MV-4-11 (cell line): Measurements from ENCODE around the gene SLC32A1.

Experiments
- DNase-seq: peaks from one replicate; lab custom pipeline; 2025; lab: John Stamatoyannopoulos, UW

The SLC32A1 gene, protein sequence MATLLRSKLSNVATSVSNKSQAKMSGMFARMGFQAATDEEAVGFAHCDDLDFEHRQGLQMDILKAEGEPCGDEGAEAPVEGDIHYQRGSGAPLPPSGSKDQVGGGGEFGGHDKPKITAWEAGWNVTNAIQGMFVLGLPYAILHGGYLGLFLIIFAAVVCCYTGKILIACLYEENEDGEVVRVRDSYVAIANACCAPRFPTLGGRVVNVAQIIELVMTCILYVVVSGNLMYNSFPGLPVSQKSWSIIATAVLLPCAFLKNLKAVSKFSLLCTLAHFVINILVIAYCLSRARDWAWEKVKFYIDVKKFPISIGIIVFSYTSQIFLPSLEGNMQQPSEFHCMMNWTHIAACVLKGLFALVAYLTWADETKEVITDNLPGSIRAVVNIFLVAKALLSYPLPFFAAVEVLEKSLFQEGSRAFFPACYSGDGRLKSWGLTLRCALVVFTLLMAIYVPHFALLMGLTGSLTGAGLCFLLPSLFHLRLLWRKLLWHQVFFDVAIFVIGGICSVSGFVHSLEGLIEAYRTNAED

DNA sequence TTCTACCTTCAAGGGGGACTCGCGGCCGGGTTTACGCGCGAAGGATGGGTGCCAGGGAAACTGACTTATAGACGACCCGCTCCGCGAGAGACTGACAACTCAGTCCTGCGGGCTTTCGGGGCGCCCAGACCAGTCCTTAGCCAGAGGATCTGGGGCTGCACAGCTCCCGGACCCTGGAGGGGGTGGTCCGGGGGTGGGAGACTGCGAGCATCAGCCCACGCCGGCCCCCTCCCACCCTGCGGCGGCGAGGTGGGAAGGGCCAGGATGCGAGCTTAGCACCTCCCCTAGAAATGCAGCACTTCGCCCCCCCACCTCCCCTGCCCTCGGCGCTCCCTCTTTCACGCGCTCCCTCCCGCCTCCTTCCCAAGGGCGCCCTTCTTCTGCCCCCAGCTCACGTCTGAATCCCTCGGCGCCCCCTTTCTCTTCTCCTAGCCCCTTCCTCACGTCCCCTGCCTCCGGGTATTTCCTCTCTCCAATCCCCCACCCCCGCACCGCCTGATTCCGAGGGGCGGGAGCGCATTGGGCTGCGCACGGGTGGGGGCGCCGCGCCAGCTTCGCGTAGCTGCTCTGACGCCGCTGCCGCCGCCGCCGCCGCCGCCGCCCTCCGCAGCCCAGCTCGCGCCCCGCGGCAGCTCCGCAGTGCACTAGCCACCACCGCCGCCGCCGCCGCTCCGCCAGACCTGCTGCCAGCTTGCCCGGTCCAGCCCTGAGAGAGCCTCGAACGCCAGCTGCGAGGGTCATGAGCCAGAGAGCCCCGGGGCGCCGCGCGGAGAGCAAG, at the start of gene SLC32A1:
TSS of gene SLC32A1 (plus strand) at position 639 of the 778 bp plus-strand sequence. CDS start 239 bp downstream, outside the sequence.
- no peak for DNase-seq

DNA sequence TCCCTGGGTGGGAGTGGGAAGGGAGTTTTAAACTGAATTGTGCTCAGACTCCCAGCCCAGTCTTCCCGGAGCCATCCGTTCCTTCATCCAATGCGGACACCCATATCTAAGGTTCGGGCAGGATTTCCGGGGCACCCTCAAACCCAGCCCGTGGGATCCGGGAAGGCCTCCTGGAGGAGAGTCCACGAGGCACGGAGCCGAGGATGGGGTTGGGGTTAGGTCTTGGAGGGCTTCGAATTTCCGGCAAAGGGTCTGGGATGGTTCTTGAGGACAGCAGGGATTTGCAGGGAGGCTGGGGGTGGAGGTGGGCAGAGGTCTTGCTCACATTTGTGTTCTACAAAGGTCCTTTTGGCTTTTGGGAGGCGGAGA, 49.5 kb upstream of the SLC32A1 start:
- no peak for DNase-seq

DNA sequence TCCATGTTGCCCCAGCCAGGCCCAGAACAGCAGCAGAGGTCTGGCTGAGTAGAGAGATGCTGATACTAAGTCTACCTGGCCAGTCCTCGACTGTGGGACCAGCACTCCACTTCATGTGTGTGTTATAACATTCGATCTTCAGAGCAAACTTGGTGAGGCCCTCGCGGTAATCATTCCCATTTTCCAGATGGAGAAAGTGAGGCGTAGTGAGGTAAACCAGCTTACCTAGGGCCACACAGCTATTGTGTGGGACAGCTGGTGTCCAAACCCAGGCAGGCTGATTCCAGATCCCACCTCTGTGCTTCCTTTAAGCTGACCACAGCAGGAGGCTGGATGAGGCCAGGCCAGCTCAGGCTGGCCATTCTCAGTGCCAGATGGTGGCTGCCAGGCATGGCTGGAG, 47.7 kb upstream of the SLC32A1 start:
- DNase-seq = no peak

DNA sequence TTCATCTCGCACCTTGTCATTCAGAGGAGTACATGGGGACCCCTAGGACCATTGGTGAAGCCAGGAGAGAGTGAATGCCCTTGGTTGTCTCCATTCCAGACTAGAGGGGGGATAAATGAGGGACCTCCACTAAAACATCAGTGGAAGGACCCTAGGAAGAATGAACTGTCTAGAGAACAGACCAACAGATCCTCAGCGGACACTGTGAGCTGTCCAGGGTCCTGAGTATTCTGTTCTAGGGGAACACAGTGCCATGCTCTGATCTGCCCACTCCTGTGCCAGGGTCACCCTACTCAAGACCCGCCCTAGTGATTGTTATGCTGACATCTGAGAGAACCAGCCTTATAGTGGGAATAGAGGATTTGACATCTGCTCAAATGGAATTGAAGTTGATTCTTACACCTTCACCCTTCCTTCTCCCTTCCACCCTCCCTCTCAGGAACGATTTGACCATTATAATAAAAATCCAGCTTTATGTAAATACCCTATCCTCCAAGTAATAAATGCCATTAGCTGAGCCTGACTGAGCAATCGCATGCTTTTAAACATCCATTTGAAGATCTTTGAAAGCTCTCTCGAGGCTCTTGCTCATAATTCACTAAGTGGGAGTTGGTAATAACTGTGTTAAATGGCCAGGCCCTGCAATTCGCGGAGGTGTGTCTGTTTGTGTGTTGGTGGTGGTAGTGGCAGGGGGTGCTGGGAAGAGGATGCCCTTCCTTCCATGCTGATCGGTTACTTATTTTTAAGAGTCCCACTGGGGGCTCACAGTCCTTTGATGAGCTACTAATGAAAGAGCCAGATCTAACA, 43.6 kb upstream of the SLC32A1 start:
- DNase-seq = peak; percentile 38

GRCh38 chr20:38685271-38685670, 39.0 kb upstream of the SLC32A1 start:
- no peak for DNase-seq

GRCh38 chr20:38685853-38686473, 38.3 kb upstream of the SLC32A1 start:
- DNase-seq = peak; percentile 27

DNA sequence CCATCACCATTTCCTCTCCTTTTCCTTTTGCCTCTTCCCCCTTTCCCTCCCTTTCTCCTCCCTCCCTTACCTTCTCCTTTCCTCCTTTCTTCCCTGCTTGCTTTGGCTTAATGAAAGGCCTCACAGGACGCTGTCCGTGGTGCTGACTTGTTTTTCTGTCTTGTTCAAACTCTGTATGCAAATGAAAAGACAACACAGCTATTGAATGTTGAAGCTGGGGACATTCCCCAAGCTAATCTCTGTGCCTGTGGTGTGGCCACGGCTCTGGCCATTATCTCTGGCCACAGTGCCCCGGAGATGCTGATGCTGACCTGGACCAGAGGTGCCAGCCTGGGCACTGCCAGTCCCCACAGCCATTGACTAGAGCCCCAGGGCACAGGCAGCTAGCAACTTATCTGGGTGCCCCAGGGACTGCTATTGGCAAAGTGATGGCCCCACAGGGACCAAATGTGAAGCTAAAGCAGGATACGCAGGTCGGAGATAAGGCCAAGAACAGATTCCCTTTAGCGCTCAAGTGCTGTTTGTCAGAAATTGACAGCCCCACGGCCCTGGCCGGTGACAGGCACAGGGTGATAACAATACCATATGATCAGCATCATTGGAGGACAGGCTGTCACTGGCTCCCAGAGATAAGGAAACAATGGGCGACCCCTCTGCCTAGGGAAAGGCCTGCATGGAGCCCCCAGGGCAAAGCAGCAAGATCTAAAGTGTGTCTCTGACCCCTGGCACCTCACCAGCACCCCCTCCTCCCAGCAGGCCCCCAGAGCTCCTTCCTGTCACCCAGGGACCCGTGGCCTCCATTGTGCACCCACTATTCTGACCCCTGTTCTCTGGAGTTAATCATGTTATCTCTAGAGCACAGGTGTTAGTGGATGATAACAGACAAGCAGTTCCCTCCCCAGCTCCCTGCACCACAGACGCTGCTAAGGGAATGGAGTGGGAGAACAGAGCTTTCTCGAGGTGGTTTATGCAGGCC, 31.6 kb upstream of the SLC32A1 start:
- peak; percentile 46 for DNase-seq

- DNase-seq = no peak
These were observed 27.0 kb upstream of the SLC32A1 start for GRCh38 chr20:38697306-38697705.

DNA sequence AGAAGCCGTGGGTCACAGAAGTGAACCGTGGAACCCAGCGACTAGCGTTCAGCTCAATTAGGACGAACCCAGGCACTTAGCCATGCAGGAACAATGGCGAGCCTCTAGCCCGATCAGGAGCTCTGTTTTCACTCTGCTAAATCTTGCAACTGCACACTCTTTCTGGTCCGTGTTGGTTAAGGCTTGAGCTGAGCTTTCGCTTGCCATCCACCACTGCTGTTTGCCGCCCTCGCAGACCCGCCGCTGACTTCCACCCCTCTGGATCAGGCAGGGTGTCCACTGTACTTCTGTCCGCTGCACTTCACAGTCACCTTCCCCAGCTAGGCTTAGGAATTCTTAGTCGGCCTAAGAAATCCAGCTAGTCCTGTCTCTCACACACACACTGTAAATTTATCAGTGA, 25.7 kb upstream of the SLC32A1 start:
- DNase-seq = no peak

- no peak for DNase-seq
These were observed 24.1 kb upstream of the SLC32A1 start for GRCh38 chr20:38700141-38700540.

DNA sequence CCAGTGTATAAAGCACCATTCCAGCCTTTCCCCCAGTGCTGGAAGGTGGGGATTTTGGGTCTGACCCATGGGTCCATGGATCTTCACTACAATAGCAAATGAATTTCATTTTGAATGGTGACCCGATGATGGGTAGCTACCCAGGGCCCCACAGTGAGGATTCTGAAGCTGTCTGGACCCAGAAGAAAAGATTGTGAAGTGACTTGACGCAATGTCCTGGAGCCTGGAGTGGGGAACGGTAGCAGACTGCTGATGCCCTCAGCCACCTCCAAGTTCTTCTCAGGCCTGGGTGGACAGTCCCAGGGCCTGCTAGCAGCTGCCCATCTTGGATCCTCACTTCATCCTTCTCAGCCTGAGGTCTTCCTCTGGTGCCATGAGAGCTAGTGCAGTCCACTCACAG, 23.4 kb upstream of the SLC32A1 start:
- no peak for DNase-seq

DNA sequence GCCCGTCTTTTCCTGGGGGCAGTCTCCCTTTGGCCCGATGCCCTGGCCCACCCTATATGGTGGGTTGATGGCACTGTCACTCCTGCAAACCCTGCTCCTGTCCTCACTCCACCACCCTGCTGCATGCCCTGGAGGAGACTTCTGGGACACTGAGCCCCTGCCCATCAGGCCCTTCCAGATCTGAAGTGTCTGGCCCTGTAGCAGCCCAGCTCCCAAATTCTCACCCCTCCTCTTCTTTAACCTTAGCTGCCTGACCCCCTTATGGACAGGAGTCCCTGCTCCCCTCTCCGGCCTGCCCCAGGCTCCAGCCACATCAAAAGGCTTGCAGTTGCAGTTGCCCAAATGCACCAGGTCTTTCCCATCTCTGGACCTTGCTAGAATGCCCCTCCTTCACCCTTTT, 20.8 kb upstream of the SLC32A1 start:
- no peak for DNase-seq

- DNase-seq = no peak
These were observed 20.1 kb upstream of the SLC32A1 start for GRCh38 chr20:38704136-38704535.

DNA sequence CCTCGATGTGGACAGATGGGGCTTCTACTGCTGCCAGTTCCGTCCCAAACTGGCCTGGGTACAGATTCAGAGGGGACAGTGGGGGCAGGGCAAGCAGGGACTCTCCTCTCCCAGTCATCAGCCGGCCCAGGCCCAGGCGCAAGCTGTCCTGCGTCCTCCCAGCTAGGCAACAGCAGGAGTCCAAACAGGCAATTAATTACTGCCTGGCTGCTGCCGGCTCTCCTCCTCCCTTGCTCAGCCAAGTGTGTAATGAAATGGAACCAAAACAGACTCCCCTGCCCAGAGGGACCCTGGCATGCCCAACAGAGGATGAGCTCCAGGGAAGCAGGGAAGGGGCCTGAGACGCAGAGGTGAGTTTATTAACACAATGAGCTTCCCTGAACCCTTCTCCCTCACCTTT, 17.8 kb upstream of the SLC32A1 start:
- no peak for DNase-seq

DNA sequence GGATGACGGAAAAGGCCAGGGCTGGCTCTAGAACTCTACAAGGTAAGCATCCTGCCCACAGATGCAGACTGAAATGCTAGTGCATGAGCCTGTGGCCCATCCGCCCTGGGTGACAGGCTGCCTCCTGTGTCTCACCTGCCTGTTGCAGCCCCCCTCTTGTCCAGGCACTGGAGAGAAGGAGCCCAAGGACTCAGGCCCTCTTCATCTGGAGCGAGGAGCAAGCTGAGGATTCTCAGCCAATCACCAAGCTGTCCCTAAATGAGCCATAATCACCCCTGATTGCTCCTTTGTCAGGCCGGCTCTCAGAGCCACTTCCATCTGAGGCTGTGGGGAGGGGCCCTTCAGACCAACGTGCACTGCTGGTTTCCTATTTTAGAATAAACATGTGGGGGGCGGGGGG, 10.0 kb upstream of the SLC32A1 start:
- no peak for DNase-seq

DNA sequence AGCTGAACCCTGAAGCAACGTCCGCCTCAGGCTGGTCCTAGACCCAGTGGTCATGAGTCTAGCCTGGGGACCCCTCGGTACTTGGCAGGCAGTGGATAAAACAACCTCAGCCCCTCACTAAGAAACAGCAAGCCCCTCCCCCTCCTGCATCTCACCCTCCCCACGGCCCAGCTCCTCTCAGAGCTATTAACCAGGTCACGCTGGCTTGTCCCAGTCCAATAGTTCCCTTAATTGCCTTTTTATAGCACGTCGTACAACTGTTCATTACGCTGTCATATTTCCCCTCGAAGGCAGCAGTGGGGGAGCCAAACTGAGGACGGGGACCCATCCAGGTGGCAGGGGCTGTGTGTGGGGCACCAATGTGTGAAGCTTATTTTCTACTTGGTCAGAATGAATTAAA, 8.6 kb upstream of the SLC32A1 start:
- DNase-seq = no peak

DNA sequence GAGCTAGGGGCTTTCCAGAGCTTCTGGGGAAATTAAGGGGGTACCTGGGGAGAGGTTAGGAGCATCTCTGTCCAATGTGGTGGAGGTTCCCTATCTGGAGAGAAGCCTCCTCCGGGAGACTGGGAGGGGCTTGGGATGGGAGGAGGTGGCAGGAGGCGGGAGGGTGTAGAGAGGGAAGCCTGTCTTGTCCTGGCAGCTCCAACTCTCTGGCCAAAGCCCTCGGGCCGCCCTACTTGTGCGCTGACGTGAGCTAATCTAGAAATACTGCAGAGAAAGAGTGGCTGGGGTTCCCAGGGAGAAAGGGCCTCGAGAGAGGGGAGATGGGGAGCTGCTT, 1.6 kb upstream of the SLC32A1 start:
- DNase-seq = no peak

- DNase-seq = peak; percentile 76
These were observed 1.1 kb upstream of the SLC32A1 start for GRCh38 chr20:38723017-38723847.

DNA sequence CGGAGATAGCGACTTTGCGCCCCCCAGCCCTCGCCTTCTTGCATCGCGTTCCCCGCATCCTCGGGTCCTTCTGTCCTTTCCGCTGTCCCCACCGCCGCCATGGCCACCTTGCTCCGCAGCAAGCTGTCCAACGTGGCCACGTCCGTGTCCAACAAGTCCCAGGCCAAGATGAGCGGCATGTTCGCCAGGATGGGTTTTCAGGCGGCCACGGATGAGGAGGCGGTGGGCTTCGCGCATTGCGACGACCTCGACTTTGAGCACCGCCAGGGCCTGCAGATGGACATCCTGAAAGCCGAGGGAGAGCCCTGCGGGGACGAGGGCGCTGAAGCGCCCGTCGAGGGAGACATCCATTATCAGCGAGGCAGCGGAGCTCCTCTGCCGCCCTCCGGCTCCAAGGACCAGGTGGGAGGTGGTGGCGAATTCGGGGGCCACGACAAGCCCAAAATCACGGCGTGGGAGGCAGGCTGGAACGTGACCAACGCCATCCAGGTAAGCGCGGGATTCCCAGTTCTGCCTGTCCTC, 401 bp downstream of the SLC32A1 start:
- no peak for DNase-seq
